ENCODE data around the gene ST6GAL1. TPM values are rescaled to one million over a fixed set of nuclear protein-coding genes. Genes with fewer than 3 reads are reported as not detected.

The ST6GAL1 gene
- total and polyA plus RNA-seq, 2 experiments from 2014 or later: 17.6 to 65.1 TPM

- no peaks in the 10 kb centered on the region for H3K9me3 Mint-ChIP-seq
- H2AFZ ChIP-seq: no peak overlapping the region
These were observed 182.8 kb downstream of the ST6GAL1 start for GRCh38 chr3:187112934-187113793.

DNA sequence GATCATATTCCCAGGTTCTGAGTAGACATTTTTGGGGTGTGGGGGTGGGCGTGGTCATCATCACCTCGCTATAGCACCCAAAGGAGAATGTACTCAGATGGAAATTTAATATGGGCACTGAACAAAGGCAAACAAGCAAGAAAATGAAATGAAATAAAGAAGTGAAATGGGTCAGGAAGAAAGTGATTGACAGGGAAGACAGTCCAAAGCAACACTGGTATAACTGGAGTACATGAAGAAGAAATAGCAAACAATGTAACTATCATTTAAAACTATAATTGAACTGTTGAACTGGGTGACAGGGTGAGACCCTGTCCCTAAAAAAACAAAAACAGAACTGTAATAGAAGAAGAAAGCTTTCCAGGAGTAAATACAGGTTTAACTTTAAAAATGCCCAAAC, 184.2 kb downstream of the ST6GAL1 start:
- no peaks in the 10 kb centered on the region for H3F3A ChIP-seq (replicated peaks; ENCODE audit: low read depth)
- H3K4me1 ChIP-seq (ENCODE audit: insufficient read depth): no peaks in the 10 kb centered on the region
- no peak overlapping the region; the same call in 1 of the 2 replicates for H3K27ac ChIP-seq (ENCODE audit: low read depth)
- no peaks in the 10 kb centered on the region for H3K36me3 Mint-ChIP-seq (ENCODE audit: low read depth)
- DNase-seq (ENCODE audit: low spot score): no peak
- peaks cover 2% of the 10 kb centered on the region for H3K27me3 Mint-ChIP-seq (ENCODE audit: insufficient read depth, low read depth, poor library complexity)
- H3K4me2 ChIP-seq: no peak overlapping the region
- TF ChIP-seq CREB1 (CRISPR knock-in tag; IDR thresholded peaks at IDR 0.05; ENCODE audit: low read depth) (no peak), EZH2 (IDR thresholded peaks at IDR 0.05; ENCODE audit: low read depth, unreplicated experiment) (no peak), JUNB (IDR thresholded peaks at IDR 0.05; ENCODE audit: unreplicated experiment) (no peak)
- TF ChIP-seq, protein P1, sequence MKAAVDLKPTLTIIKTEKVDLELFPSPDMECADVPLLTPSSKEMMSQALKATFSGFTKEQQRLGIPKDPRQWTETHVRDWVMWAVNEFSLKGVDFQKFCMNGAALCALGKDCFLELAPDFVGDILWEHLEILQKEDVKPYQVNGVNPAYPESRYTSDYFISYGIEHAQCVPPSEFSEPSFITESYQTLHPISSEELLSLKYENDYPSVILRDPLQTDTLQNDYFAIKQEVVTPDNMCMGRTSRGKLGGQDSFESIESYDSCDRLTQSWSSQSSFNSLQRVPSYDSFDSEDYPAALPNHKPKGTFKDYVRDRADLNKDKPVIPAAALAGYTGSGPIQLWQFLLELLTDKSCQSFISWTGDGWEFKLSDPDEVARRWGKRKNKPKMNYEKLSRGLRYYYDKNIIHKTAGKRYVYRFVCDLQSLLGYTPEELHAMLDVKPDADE (IDR thresholded peaks at IDR 0.05): no peak
- H3K9me2 ChIP-seq (ENCODE audit: insufficient read depth): no peaks in the 10 kb centered on the region
- H3K27ac Mint-ChIP-seq: no peak overlapping the region
- ATAC-seq: no peak
- no peaks in the 10 kb centered on the region for H3K9me3 Mint-ChIP-seq
- no peaks in the 10 kb centered on the region for H3K27me3 ChIP-seq (ENCODE audit: insufficient read depth)
- no peak overlapping the region for H3K4me3 ChIP-seq
- H4K20me1 ChIP-seq (replicated peaks; ENCODE audit: insufficient read depth): no peaks in the 10 kb centered on the region
- H3K36me3 ChIP-seq (ENCODE audit: insufficient read depth): no peaks in the 10 kb centered on the region
- H3K4me1 Mint-ChIP-seq: peaks cover 3% of the 10 kb centered on the region; the same call in 1 of the 3 replicates
- no peaks in the 10 kb centered on the region for H3K79me2 ChIP-seq (replicated peaks; ENCODE audit: insufficient read depth)
- no peak overlapping the region for H2AFZ ChIP-seq
- H3K4me3 Mint-ChIP-seq: no peak overlapping the region

More at GRCh38 chr3:187112934-187113793, 182.8 kb downstream of the ST6GAL1 start:
- peaks cover 2% of the 10 kb centered on the region for H3K27me3 Mint-ChIP-seq (ENCODE audit: insufficient read depth, low read depth, poor library complexity)
- Histone ChIP-seq H3K4me2 (no peak overlapping the region), H3K4me1 (ENCODE audit: insufficient read depth) (no peaks in the 10 kb centered on the region), H4K20me1 (replicated peaks; ENCODE audit: insufficient read depth) (no peaks in the 10 kb centered on the region), H3K27ac (ENCODE audit: low read depth) (0 out of 2 replicates have a peak overlapping the region, but pooled peaks have one; percentile 10), H3F3A (replicated peaks; ENCODE audit: low read depth) (no peaks in the 10 kb centered on the region), H3K36me3 (ENCODE audit: insufficient read depth) (no peaks in the 10 kb centered on the region), H3K27me3 (ENCODE audit: insufficient read depth) (no peaks in the 10 kb centered on the region), H3K79me2 (replicated peaks; ENCODE audit: insufficient read depth) (no peaks in the 10 kb centered on the region), H3K9me2 (ENCODE audit: insufficient read depth) (0 out of 2 replicates have a peak, but pooled peaks cover 4% of the 10 kb centered on the region), H3K4me3 (no peak overlapping the region)
- TF ChIP-seq NANOG (IDR thresholded peaks at IDR 0.05; ENCODE audit: borderline replicate concordance) (no peak), CTCF (conservative IDR thresholded peaks at IDR 0.05; ENCODE audit: low read depth in 2 of 2) (peak; percentile 60 to 72), EZH2phosphoT487 (IDR thresholded peaks at IDR 0.05; ENCODE audit: unreplicated experiment) (no peak), STAT1 (IDR thresholded peaks at IDR 0.05; ENCODE audit: unreplicated experiment) (no peak)
- ATAC-seq (peak; percentile 79), DNase-seq (ENCODE audit: low spot score) (peak; percentile 54)
- no peaks in the 10 kb centered on the region for H3K36me3 Mint-ChIP-seq (ENCODE audit: low read depth)
- H3K4me3 Mint-ChIP-seq: no peak overlapping the region
- H3K4me1 Mint-ChIP-seq: peaks cover 3% of the 10 kb centered on the region; the same call in 1 of the 3 replicates
- peak overlapping the region; percentile 59 for H3K27ac Mint-ChIP-seq
